Measurements from ENCODE around the gene ZNF500. TPM values are rescaled to one million over a fixed set of nuclear protein-coding genes. Genes with fewer than 3 reads are reported as not detected.

The ZNF500 gene
- polyA plus RNA-seq, 1 donor: 14.3 TPM

DNA sequence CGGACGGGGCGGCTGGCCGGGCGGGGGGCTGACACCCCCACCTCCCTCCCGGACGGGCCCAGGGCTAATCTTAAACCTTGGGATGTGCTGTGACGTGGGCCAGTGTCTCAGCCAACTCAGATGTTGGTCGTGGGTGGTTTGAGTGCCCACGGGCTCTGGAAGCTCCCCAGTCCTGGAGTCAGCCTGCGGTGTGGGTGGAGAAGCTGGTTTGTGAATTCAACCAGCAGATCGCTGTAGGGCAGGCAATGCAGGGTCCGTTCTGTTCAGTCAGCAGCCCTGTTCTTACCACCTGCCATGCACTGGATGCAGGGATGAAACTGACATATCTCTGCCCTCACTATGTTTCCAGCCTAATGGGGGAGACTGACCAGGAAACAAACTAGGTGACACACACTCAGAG is 8.0 kb upstream of the ZNF500 start:
- DNase-seq: no peak

DNA sequence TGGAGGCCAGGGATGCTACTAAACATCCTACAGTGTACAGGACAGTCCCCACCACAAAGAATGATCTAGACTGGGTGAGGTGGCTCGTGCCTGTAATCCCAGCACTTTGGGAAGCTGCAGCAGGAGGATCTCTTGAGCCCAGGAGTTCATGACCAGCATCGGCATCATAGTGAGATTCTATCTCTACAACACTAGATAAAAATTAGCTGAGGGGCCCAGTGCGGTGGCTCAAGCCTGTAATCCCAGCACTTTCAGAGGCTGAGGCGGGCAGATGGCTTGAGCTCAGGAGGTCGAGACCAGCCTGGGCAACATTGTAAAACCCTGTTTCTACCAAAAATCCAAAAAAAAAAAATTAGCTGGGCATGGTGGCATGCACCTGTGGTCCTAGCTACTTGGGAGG is 5.4 kb upstream of the ZNF500 start:
- no peak for DNase-seq

DNA sequence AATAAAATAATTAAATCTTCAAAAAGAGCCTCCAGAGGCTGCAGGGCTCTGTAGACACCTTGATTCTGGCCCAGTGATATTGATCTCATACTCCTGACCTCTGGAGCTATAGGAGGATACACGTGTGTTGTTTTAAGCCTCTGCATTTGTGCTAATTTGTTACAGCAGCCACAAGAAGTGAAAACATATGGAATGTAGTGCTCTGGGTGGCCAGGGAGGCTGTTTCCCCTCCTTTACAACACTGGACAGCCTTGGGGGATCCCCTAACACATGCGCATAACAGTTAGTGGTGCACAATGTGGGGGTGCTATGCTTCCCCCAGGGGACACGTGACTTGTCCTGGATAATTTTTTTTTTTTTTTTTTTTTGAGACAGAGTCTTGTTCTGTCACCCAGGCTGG is 4.7 kb upstream of the ZNF500 start:
- DNase-seq: no peak

DNA sequence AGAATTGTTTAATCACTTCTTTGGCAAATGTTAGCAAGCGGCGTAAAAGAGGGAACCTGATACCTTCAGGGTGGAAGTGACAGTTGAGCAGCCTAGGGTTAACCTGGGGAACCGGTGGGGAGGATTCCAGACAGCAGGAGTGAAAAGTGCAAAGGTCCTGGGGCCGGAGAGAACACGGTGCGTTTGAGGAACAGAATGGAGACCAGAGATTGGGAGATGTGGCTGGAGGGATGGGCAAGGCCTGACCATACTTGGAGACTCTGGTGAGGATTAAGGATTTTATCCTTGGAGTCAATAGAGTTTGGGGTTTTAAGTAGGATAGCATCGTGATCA is 2.3 kb upstream of the ZNF500 start:
- DNase-seq: no peak

DNA sequence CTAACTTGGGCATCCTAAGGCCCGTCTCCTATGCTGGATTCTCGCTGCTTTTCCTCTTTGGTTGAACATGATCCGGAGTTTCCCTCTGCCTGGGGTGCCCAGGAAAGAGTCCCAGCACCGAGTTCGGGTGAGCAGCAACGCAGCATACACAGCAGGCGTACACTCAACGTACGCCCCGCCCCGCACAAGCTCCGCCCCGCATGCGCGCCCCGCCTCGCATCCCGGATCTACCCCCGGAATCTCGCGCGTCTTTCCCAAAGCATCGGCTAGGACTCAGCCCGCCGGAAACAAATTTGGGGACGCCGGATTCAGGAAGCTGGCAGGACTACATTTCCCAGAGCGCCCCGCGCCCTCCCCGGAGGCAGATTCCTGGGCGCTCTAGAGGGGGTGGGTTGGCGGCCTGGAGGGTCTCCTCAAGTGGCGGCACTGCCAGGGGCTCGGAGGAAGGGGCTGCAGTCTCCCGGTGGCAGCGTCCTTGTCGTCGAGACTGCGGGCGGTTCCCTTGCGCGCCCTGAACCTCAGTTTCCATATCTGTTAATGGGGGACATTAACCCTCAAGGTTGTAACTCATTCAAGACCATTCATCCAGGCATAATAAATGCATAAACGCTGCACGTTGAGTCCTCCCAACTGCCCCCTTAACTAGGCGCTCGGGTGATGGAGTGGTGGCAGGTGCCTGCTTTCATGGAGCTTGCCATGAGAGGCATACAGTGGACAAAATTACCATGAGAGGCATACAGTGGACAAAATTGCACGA is 1.8 kb upstream of the ZNF500 start:
- peak; percentile 96 for DNase-seq

DNA sequence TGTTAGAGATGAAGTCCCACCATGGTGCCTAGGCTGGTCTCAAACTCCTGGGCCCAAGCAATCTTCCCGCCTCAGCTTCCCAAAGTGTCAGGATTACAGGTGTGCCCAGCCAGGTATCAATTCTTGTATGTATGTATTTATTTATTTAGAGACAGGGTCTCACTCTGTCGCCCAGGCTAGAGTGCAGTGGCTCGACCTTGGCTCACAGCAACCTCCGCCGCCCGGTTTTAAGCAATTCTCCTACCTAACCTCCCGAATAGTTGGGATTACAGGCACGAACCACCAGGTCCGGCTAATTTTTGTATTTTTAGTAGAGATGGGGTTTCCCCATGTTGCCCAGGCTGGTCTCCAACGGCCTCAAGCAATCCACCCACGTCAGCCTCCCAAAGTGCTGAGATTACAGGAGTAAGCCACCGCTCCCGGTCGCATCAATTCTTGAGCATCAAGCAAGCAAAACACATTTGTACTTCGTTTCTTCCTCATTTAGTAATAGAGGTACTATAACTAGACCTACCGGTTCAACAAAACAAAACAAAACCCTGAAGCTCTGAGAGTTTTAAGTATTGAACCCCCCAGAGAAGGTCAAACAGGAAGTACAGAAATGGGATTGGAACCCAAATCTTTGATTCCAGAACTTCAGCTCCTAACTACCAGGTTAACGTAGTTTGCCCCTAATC is 1.0 kb upstream of the ZNF500 start:
- no peak for DNase-seq

DNA sequence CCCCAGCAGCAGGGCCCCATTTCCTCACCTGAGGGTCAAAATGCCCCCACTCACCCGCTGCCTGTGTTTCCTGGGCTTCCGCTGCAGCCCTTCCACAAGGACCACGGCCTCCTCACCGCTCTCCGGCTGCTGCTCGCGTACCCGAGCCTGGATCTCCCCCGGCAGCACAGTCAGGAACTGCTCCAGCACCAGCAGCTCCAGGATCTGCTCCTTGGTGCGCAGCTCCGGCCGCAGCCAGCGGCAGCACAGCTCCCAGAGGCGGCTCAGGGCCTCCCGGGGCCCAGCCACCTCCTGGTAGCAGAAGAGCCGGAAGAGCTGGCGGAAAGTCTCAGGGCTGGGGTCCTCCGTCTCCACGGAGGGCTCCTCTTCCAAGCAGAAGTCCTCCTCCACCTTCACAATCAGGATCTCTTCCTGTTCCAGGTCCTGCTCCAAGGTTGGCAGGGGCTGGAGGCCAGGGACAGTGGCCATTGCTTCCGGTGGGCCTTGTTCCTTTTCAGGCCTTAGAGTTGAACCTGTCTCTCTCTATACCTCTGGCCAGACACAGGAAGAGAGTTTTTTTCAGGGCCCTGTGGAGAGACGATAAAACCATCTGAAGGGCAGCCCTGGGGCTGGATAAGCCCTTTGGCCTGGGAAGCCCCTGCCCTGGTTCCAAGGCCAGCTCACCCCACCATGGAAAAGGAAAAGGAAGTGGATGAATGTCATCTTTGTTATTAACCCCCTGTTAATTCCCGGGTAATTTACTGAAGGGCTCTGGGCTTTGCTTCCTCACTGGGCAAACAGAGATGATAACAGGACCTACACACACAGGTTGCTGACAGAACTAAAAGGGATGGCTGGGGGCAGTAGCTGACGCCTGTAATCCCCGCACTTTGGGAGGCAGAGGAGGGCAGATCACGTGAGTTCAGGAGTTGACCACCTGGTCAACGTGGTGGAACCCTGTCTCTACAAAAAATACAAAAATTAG is 1.2 kb downstream of the ZNF500 start:
- DNase-seq: no peak

DNA sequence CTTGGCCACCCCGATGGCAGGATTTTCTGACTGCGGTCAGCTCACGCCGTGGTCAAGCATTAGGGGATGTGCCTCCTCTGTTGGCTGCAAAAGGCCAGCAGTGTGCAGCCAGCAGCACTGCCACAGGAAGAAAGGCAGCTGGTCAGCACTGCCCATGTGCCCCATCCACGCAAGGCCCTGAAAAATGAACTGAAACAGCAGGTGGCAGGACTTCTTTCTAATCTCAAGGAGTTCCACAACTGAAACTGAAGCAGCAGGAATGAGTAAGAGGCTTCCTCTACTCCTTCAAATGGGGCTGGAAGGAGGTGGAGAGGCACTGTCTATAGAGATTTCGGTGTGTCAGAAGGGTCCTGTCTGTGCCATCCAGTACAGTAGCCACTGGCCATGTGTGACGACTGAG is 3.2 kb downstream of the ZNF500 start:
- DNase-seq: no peak

DNA sequence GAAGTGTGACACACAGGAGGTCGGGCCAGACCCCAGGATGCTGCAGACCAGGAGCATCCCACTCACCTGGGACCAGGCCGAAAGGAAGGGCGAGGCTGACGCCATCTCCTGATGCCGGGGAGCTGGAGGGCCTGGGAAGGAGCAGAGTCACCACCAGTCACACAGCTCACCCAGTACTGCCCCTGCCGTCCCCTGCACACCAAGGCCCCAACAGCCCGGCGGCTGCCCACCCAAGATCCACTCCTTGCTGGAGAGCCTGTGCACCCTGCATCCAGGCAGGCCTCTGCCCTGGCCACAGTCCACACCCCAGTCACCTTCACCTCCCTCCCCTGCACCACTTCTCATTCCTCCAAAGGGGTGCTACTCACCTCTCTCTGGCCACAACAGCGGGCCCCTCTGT is 4.8 kb downstream of the ZNF500 start:
- no peak for DNase-seq

DNA sequence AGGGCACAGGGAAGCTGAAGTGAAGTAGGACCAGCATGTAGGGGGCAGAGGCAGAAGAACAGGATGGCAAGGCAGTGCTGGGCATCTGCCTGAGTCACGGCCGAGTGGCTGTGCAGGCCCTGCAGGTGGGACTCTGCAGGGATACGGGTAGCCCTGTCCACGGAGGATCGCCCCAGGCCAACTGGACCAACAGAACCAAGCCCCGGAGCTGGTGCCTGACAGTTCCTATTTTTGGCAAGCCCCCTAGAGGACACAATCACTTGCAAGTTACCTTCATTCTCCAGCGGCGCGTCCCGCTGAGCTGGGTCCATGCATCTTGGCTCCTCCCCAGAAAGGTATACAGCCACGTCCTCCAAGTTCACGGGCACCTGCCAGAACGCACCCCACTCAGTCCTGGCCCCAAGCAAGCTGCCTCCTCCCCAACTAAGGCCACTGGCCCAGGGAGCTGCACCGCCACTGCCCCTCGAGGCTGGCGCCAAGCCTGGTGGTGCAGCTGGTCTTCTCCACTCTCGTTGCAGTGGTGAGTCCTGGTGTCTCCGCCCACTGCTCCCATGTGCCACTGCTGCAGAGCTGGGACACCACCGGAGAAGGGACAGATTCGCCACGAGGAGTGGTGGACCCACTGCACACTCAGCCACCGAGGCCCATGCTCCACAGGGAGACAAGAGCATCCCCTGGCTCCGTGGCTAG is 6.6 kb downstream of the ZNF500 start:
- no peak for DNase-seq

DNA sequence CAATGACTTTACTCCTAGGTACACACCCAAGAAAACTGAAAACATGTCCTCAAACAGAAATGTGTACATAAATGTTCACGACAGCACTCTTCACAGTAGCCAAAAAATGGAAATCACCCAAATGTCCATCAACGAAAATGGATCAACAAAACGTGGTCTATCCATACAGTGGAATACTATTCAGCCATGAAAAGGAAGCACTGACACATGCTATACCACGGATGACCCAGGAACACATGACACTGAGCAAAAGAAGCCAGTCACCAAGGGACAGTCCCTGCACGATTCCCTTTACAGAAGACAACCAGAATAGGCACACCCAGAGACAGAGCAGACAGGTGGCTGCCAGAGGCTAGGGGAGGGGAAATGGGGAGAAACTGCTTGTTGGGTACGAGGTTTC is 11.3 kb downstream of the ZNF500 start:
- DNase-seq: no peak

DNA sequence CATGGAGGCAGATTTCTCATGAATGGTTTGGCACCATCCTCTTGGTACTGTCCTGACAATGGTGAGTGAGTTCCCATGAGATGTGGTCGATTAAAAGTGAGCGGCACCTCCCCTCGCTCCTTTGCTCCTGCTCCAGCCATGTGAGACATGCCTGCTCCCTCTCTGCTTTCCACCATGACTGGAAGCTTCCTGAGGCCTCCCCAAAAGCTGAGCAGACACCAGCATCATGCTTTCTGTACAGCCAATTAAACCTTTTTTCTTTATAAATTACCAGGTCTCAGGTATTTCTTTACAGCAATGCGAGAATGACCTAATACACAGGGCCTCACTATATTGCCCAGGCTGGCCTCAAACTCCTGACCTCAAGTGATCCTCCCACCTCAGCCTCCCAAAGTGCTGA is 12.1 kb downstream of the ZNF500 start:
- no peak for DNase-seq

DNA sequence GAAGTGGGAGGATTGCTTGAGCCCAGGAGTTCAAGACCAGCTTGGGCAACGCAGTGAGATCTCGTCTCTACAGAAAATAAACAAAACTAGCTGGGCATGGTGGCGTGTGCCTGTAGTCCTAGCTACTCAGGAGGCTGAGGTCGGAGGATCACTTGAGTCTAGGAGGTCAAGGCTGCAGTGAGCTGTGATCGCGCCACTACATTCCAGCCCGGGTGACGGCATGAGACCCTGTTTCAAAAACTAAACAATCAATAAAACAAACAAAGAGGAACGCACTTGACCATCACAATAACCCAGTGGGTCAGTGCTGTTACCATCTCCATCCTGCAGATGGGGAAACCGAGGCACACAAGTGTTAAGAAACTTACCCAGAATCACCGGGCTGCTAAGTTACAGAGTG is 13.7 kb downstream of the ZNF500 start:
- DNase-seq: no peak

DNA sequence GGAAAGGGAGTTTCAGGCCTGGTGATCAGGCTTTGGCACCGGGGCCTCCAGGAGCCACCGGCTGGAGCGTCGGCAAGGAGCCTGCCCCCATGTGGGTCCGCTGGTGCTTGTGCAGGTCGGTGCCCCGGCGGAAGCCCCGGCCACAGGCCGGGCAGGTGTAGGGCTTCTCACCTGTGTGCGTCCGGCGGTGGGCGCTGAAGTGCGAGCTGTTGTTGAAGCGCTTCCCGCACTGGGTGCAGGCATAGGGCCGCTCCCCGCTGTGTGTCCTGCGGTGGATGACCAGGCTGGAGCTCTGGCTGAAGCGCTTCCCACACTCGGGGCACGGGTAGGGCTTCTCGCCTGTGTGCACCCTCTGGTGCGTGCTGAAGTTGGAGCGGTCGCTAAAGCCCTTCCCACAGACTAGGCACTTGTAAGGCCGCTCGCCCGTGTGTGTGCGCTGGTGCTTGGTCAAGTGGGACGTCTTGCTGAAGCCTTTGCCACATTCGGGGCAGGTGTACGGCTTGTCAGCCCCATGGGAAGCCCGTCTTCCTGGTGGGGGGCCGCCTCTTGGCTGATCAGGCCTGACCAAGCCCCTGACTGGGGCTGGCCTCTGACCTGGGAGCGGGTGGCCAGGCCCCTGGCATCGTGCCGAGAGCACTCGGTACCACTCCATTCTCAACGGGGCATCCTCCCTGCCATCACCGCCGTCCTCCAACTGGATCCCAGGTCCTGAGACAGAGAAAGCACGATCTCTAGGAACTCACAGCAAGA is 14.4 kb downstream of the ZNF500 start:
- DNase-seq: no peak

DNA sequence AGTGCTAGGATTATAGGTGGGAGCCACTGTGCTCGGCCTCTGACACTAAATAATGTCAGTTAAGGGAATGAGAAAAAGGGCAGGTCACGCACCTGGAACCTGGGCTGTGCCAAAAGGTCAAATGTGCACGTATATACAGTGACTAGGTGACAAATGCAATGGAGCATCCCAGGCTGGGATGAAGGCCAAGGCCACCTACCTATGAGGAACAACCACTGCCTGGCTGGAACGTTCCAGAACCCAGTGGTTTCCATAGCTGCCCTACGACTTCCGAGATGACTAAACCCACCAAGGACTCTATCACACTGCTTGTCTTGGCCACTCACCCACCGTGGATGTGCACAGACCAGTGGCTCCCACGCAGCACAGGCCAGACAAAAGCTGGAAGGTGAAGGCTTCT is 16.1 kb downstream of the ZNF500 start:
- DNase-seq: no peak

DNA sequence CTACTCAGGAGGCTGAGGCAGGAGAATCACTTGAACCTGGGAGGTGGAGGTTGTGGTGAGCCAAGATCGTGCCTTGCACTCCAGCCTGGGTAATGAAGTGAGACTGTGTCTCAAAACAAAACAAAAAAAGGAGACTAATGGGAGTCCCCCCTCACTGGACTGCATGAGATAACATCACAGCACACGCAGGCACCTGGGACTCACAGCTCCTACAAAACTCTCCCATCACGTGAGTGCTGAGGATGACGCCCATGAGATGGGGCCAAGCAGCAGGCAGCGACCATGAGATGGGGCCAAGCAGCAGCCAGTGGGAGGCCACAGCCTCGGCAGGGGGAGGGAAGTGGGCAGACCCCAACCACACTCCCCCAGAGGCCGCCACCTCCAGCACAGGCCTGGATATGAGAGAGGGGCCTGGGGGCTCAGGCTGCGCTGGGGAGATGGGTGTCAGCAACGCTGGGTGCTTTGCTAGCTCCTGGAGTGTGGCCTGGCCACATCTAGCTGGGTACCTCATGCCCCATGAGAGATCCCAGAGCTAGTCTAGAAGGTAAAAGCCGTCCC is 17.2 kb downstream of the ZNF500 start:
- no peak for DNase-seq

DNA sequence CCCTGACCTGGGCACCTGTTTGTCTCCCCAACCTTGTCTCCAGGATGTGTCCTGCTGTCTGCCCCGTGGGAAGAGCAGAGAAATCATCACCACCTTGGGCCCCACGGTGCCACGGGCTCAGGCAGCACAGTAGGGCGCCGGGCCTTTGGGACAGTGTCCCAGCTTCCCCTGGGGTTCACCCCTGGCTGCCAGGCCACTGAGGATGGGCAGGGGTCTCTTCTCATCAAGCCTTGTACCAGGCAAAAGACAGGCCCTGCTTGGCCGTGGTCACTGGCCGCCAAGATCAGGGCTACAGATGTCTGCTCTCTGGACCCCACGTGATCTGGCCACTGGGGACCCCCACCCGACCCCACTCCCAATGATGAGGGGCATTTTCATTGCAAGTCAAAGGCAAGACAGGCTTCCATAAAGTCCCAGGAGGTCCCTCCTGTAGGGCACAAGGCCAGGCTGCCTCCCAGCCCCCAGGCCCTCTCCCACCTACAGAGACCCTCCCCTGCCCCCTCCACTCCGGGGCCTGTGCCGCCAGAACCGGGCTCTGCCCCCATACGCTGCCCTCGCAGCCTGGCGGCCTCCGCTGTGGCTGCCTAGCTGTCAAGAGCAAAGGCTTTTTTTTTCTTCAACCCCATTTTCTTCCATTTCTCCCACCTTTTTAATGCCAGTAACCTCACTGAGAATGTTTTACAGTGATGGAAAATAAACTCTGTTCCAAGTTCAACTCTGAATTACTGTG is 18.1 kb downstream of the ZNF500 start:
- DNase-seq: no peak

DNA sequence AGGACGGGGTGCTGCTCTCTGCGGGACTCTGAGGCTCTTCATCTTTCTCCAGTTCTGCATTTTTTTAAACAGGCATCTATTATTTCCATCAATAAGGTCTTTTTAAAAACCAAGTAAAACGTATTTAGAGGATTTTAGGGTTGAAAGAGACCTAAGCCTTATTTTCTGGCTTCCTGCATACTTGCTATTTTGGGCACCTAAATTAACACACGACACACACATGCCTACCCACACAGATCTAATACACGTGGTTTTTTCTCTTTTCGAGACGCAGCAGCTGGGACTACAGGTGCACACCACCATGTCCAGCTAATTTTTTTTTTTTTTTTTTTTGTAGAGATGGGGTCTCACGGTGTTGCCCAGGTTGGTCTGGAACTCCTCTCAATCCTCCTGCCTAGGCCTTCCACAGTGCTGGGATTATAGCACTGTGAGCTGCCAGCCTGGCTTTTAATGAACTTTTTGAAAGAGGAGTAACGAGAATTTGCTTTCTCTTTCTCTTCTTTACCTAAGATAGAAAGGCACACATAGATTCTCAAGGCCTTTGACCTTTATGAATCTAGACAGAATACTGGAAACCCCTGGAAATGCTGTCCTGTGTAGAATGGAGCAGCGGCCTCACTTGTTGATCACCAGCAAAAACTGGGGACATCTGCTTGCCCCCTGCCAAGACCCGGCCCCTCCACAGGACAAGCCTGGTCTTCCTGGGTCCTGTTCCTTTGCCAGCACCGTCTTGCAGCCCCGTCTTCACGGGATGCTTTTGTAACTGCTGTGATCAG is 18.9 kb downstream of the ZNF500 start:
- DNase-seq: no peak

DNA sequence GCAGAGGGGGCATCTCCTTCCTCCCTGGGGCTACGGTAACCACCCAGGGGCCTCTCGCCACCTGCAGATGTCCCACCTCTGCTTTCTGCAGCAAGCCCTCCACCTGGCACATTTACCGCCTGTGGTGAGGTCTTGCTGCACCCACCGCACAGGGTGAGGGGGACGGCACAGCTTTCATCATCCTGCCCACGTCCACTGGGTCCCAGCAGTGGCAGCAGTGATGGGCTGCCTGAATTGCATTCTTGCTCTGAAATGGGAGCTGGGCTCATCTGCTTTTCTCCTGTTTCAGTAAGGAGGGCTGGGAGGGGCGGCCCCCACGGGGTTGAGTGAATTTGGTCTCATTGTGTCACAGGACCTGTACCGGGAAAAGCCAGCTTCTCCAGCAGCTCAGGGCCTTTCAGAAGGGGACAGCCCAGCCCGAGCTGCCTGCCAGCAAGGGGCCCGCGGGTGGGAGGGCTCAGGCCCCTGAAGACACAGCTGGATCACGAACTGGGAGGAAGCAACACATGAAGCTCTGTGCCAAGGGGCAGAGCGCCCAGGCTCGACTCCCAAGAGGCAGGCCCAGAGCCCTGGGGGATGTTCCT is 19.9 kb downstream of the ZNF500 start:
- DNase-seq: no peak
